ENCODE results near the gene AMBP. TPM values are rescaled to one million over a fixed set of nuclear protein-coding genes. Genes with fewer than 3 reads are reported as not detected.
A peak's percentile ranks its signal among the peaks of the same experiment; 100 is the strongest.

The AMBP gene
- total RNA-seq, 1 experiment from 2014 or later, result 0.20 TPM

DNA sequence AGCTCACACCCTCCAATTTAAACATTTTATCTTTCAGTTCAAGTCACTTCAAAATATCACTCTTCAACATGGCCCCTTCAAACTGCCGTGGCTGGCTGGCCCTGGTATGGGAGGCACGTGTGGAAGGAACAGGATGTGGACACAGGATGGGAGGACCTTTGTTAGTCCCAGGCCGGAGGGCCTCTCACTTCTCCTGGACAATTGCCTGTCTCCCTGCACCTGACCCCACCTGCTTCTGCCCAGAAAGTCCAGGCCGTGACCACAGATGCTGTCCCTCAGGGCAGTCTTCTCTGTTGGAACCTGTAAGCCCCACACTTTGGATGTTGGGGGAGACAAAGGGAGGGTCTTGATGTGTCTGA lies 19.4 kb downstream of the AMBP start:
- Histone ChIP-seq H3K9me3 (ENCODE audit: control insufficient read depth, low read depth, low read length) (no peaks in the 10 kb centered on the region), H3K27ac (ENCODE audit: insufficient read length, low read depth, low read length) (no peak overlapping the region), H3K79me1 (ENCODE audit: insufficient read depth, low read depth, low read length, poor library complexity, severe bottlenecking) (no peaks in the 10 kb centered on the region), H2BK20ac (ENCODE audit: low read depth, low read length, poor library complexity, severe bottlenecking) (no peak overlapping the region), H4K20me1 (ENCODE audit: control insufficient read depth, insufficient read depth, insufficient read length) (no peaks in the 10 kb centered on the region), H3T11ph (ENCODE audit: low read length) (no peak overlapping the region), H2AK5ac (ENCODE audit: insufficient read length, low read length) (no peak overlapping the region), H4K5ac (ENCODE audit: insufficient read length, low read depth, low read length) (no peak overlapping the region), H2BK15ac (ENCODE audit: low read depth, low read length) (no peak overlapping the region), H3K4me1 (ENCODE audit: insufficient read depth, low read length) (no peaks in the 10 kb centered on the region), H3K9ac (ENCODE audit: extremely low read depth, insufficient read length, low read length) (no peak overlapping the region), H4K8ac (replicated peaks; ENCODE audit: insufficient read length, low read depth, low read length) (no peak overlapping the region), H3K14ac (ENCODE audit: insufficient read depth, low read length) (no peak overlapping the region), H3K23me2 (ENCODE audit: insufficient read length, low read depth, low read length, poor library complexity, severe bottlenecking) (no peaks in the 10 kb centered on the region), H2BK5ac (ENCODE audit: insufficient read length, low read length) (no peak overlapping the region), H3K27me3 (ENCODE audit: insufficient read depth, low read length) (no peaks in the 10 kb centered on the region), H3K18ac (ENCODE audit: insufficient read length, low read depth, low read length) (no peak overlapping the region), H2BK12ac (ENCODE audit: insufficient read length, low read depth, low read length) (no peak overlapping the region), H2BK120ac (ENCODE audit: low read depth, low read length, poor library complexity, severe bottlenecking) (no peak overlapping the region), H3K23ac (ENCODE audit: insufficient read length, low read depth, low read length) (no peak overlapping the region), H3K4me2 (ENCODE audit: insufficient read depth, insufficient read length, low read length) (no peak overlapping the region), H3K79me2 (ENCODE audit: insufficient read depth, low read length) (no peaks in the 10 kb centered on the region), H3K56ac (ENCODE audit: insufficient read length, low read depth, low read length) (no peak overlapping the region), H4K91ac (ENCODE audit: insufficient read length, low read depth, low read length) (no peak overlapping the region), H3K4ac (ENCODE audit: low read depth, low read length) (no peak overlapping the region), H2AFZ (ENCODE audit: low read length) (no peak overlapping the region)
- Mint-ChIP-seq H3K9me3 (no peaks in the 10 kb centered on the region; a peak in 1 of 5 replicates), H3K4me1 (peaks cover 2 to 11% of the 10 kb centered on the region in 2 experiments), H3K27ac (peak overlapping the region in 1 of 3 experiments; percentile 40; a peak in 1 of 7 replicates), H3K27me3 (ENCODE audit: low read depth) (peaks cover 7% of the 10 kb centered on the region; the same call in 1 of the 2 replicates), H3K36me3 (ENCODE audit: insufficient read depth in 1 of 3, low read depth in 3 of 3) (peaks cover 0 to 17% (median 3%) of the 10 kb centered on the region in 3 experiments; a peak in 4 of 7 replicates), H3K4me3 (no peak overlapping the region)
- peak; percentile 19 for DNase-seq
- WGBS (ENCODE audit: extremely low coverage, insufficient read length, low lambda C conversion rate), result no CpG with 5 or more reads among the region's 4 CpGs
- TF ChIP-seq, protein P1, sequence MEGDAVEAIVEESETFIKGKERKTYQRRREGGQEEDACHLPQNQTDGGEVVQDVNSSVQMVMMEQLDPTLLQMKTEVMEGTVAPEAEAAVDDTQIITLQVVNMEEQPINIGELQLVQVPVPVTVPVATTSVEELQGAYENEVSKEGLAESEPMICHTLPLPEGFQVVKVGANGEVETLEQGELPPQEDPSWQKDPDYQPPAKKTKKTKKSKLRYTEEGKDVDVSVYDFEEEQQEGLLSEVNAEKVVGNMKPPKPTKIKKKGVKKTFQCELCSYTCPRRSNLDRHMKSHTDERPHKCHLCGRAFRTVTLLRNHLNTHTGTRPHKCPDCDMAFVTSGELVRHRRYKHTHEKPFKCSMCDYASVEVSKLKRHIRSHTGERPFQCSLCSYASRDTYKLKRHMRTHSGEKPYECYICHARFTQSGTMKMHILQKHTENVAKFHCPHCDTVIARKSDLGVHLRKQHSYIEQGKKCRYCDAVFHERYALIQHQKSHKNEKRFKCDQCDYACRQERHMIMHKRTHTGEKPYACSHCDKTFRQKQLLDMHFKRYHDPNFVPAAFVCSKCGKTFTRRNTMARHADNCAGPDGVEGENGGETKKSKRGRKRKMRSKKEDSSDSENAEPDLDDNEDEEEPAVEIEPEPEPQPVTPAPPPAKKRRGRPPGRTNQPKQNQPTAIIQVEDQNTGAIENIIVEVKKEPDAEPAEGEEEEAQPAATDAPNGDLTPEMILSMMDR (conservative IDR thresholded peaks at IDR 0.05), result no peak
